ENCODE results near the gene SERTAD1.
A peak's percentile ranks its signal among the peaks of the same experiment; 100 is the strongest.

The SERTAD1 gene

DNA sequence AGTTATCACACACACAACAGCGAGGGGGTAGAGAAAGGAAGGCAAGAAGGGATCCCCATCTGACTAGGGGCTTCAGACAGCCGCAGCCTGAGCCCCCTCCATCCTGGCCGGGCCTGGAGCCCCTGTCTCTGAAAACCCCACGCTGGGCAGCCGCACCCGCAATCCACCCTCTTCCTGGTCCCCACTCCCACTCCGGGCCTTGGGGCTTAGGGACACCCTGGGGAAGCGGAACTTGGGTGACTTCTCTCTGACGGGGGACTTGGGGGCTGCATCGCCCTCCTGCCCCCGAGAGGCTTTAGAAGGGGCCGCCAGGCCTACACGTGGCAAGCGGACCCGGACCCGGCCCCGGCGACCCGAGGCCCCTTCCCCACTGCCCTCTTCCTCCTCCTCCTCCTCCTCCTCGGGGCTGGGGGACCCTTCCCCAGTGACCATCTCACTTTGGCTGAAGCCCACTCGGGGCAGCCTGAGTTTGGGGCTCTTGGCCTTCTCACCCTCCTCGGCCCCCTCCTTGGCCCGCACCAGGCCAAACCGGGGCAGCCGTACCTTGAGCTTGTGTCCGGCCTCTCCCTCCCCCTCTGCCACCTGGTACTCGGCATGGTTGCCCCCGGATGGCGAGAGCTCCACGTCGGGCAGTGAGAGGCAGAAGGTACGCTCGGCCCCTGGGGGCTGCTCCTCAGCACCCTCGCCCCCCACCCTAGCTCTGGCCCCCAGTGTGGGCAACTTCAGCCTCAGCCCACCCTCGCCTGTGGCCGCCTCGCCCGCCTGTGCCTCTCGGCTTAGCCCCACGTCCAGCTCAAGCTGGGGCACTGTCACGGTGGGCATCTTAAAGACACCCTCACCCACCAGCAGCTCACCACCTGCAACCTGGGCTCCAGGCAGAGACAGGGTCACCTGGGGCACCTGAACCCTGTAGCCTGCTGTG, 31.6 kb downstream of the SERTAD1 start:
- no peak for TF ChIP-seq CTCF (IDR thresholded peaks at IDR 0.05; ENCODE audit: insufficient read depth, low read length, missing control alignments)
- H3K4me3 ChIP-seq (ENCODE audit: low read depth, low read length), result no peak overlapping the region
- ChIA-PET CTCF (interaction anchor here (1.6 kb wide), 1 partner anchor 9 kb away, joined by 6 read pairs; no protein-coding TSS in a partner anchor), POLR2A (interaction anchor here (0.6 kb wide), 1 partner anchor 208 kb away, joined by 3 read pairs; no protein-coding TSS in a partner anchor)
- DNase-seq (ENCODE audit: low read depth, low spot score), result no peak

GRCh38 chr19:40392894-40393517, 32.8 kb downstream of the SERTAD1 start:
- CTCF ChIA-PET, result no interaction called here
- POLR2A ChIA-PET, result interaction anchor here (0.6 kb wide), 1 partner anchor 209 kb away, joined by 3 read pairs; no protein-coding TSS in a partner anchor
- DNase-seq (ENCODE audit: low read depth, low spot score), result no peak
- peak; percentile 22 for TF ChIP-seq CTCF (IDR thresholded peaks at IDR 0.05; ENCODE audit: insufficient read depth, low read length, missing control alignments)
- no peak overlapping the region for H3K4me3 ChIP-seq (ENCODE audit: low read depth, low read length)

DNA sequence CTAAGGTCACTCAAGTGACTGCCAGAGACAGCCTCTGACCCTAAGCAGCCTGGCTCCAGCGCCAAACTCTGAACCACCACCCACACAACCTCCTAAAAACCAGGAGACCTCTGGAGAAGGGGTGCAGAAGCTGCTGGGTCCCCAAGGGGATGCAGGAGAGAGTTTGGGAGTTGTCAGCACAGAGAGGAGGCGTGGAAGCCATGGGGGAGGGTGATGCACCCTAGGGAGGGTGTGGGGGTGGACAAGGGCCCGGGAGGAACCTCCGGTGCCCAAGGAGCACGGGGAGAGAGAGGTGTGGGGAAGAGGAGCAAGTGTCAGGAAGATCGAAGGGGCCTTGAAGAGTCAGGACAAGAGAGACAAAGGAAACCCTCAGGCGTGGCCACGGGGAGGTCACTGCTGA, 33.7 kb downstream of the SERTAD1 start:
- ChIA-PET CTCF (no interaction called here), POLR2A (no interaction called here)
- no peak for DNase-seq (ENCODE audit: low read depth, low spot score)

GRCh38 chr19:40390084-40390742, 35.6 kb downstream of the SERTAD1 start, which contains the start of gene HIPK4:
Gene HIPK4 (minus strand): TSS chr19:40390181. CDS start chr19:40389902, 279 bp downstream.
- H3K4me3 ChIP-seq (ENCODE audit: low read depth, low read length), result no peak within 1 kb of the TSS
- TF ChIP-seq CTCF (IDR thresholded peaks at IDR 0.05; ENCODE audit: insufficient read depth, low read length, missing control alignments), result no peak
- CTCF ChIA-PET, result no interaction called here
- no peak for DNase-seq (ENCODE audit: low read depth, low spot score)
- POLR2A ChIA-PET, result interaction anchor here (0.7 kb wide), 1 partner anchor 9 kb away, joined by 3 read pairs; no protein-coding TSS in a partner anchor

More for the DNA sequence above, 33.7 kb downstream of the SERTAD1 start:
- no peak for TF ChIP-seq CTCF (IDR thresholded peaks at IDR 0.05; ENCODE audit: insufficient read depth, low read length, missing control alignments)
- no peak overlapping the region for H3K4me3 ChIP-seq (ENCODE audit: low read depth, low read length)

- no peak overlapping the region for H3K4me3 ChIP-seq (ENCODE audit: low read depth, low read length)
- no peak for DNase-seq (ENCODE audit: low read depth, low spot score)
- POLR2A ChIA-PET, result interaction anchor here (0.6 kb wide), 1 partner anchor 76 kb away, joined by 4 read pairs; no protein-coding TSS in a partner anchor
- CTCF ChIA-PET, result interaction anchor here (0.9 kb wide), 1 partner anchor 10 kb away, joined by 3 read pairs; no protein-coding TSS in a partner anchor
- no peak for TF ChIP-seq CTCF (IDR thresholded peaks at IDR 0.05; ENCODE audit: insufficient read depth, low read length, missing control alignments)
Measured at GRCh38 chr19:40389404-40390083, 36.2 kb downstream of the SERTAD1 start.

All from AG04449 (cell line).